Measurements from ENCODE around the gene DIPK1C. TPM values are rescaled to one million over a fixed set of nuclear protein-coding genes. Genes with fewer than 3 reads are reported as not detected.

The DIPK1C gene
- total RNA-seq, 4 donors from 2014 or later = 0.20 to 1.5 (median 0.44) TPM; not detected in 1

GRCh38 chr18:74457725-74458421 is 765 bp upstream of the DIPK1C start:
- Histone ChIP-seq H3K27me3 (peaks cover 0 to 46% of the 10 kb centered on the region in 2 donors), H3K4me1 (peaks cover 0 to 26% (median 12%) of the 10 kb centered on the region in 4 donors)
- WGBS, 2 donors = 27 to 41% methylated on average over 29 to 34 of the region's 34 CpGs

DNA sequence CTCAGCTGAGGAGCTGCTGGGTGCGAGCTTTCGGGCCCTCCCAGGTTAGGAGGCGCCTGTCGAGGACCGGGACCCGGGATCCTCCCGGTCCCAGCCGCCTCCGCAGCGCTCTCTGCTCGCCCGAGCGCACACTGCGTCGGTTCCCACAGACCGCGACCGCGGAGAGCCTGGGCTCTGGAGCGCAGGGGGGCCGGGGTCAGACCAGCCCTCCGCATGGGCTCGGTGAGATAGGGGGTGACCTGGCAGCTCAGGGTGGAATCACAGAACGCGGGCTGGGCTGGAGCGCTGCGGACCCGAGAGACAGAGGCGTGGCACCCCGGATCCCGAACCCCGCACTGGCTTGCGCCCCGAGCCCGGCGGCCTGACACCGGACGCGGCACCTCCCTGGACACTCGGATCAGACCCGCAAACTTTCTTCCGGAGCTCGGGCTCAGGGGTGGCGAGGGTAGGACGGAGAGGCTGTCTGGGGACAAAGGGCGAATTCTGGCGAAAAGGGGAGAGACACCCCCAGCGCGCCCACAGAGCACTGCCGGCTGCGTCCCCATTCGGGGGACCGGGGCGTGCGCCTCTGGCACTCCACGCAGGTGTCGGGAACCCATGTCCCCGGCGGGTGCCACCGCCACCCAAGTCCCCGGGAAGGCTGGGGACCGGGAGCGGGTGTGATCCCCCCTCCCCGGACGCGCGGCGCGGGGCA is 612 bp downstream of the DIPK1C start:
- no peak for DNase-seq (ENCODE audit: low spot score in 2 of 2)
- H3K9me3 ChIP-seq = no peaks in the 10 kb centered on the region
- H3K4me3 ChIP-seq = peak overlapping the region; percentile 25 to 54 (median 33)
- 1% methylated on average over 44 to 55 of the region's 69 CpGs for WGBS, 2 donors
- H3K27me3 ChIP-seq = peaks cover 0 to 46% of the 10 kb centered on the region in 2 donors
- H3K36me3 ChIP-seq = no peaks in the 10 kb centered on the region
- no peak overlapping the region for H3K27ac ChIP-seq
- no peak for TF ChIP-seq EP300 (IDR thresholded peaks at IDR 0.05)
- TF ChIP-seq POLR2A (IDR thresholded peaks at IDR 0.05) = no peak
- TF ChIP-seq CTCF (IDR thresholded peaks at IDR 0.05) = no peak
- peaks cover 0 to 26% (median 12%) of the 10 kb centered on the region in 4 donors for H3K4me1 ChIP-seq

More at GRCh38 chr18:74457725-74458421, 765 bp upstream of the DIPK1C start:
- Histone ChIP-seq H3K36me3 (no peaks in the 10 kb centered on the region), H3K9me3 (no peaks in the 10 kb centered on the region), H3K4me3 (peak overlapping the region in 2 of 4 donors; percentile 7 to 54), H3K27ac (no peak overlapping the region)
- DNase-seq (ENCODE audit: low spot score in 2 of 2) = no peak
- no peak for TF ChIP-seq POLR2A (IDR thresholded peaks at IDR 0.05)

GRCh38 chr18:74456017-74456348 is 1.1 kb downstream of the DIPK1C start:
- peaks cover 0 to 46% of the 10 kb centered on the region in 2 donors for H3K27me3 ChIP-seq
- DNase-seq (ENCODE audit: low spot score in 2 of 2) = no peak
- H3K9me3 ChIP-seq = no peaks in the 10 kb centered on the region
- H3K27ac ChIP-seq = no peak overlapping the region
- 8% methylated on average over 7 of the region's 7 CpGs for WGBS, 2 donors
- TF ChIP-seq CTCF (IDR thresholded peaks at IDR 0.05) (no peak), EP300 (IDR thresholded peaks at IDR 0.05) (no peak), POLR2A (IDR thresholded peaks at IDR 0.05) (no peak)
- H3K4me1 ChIP-seq = peaks cover 0 to 26% (median 12%) of the 10 kb centered on the region in 4 donors
- peak overlapping the region; percentile 25 to 54 (median 33) for H3K4me3 ChIP-seq
- H3K36me3 ChIP-seq = no peaks in the 10 kb centered on the region

DNA sequence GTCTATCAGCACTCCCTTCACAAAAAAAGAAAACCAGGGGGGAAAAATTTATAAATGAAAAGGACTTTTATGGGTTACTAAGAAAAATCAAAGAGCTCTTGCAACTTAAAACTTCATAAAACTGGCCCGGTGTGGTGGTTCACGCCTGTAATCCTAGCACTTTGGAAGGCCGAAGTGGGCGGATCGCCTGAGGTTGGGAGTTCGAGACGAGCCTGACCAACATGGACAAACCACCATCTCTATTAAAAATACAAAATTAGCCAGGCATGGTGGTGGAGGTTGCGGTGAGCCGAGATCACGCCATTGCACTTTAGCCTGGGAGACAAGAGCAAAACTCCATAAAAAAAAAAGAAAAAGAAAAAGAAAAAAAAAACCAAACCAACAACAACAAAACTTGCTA is 1.7 kb downstream of the DIPK1C start:
- H3K9me3 ChIP-seq = no peaks in the 10 kb centered on the region
- H3K27ac ChIP-seq = no peak overlapping the region
- no peak overlapping the region for H3K4me3 ChIP-seq
- no peak for DNase-seq (ENCODE audit: low spot score in 2 of 2)
- H3K36me3 ChIP-seq = no peaks in the 10 kb centered on the region
- peaks cover 0 to 46% of the 10 kb centered on the region in 2 donors for H3K27me3 ChIP-seq
- WGBS, 2 donors = 91 to 97% methylated on average over 10 of the region's 10 CpGs
- peaks cover 0 to 26% (median 12%) of the 10 kb centered on the region in 4 donors for H3K4me1 ChIP-seq
- TF ChIP-seq POLR2A (IDR thresholded peaks at IDR 0.05) (no peak), CTCF (IDR thresholded peaks at IDR 0.05) (no peak), EP300 (IDR thresholded peaks at IDR 0.05) (no peak)

DNA sequence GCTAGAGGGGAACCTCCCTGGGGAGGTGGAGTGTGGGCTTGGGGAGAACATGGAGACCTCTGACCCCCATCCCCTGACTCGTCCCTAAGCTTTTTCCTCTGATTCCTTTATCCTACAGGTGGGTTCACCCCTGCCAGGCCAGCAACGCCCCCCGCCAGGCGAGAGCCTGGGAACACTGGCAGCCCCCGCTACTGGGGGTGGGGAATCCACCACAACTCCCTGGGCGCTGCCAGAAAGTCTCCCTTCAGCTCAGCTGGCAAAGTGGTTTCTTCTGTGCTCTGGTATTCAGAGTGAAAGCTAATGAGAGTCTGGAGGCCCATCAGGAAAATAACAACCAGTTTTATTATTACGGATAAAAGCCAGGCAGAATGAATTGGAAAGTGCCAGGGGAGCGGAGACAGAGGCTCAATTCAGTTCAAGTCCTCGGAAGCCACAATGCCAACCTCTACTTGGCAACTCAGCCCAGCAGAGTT is 2.8 kb downstream of the DIPK1C start:
- TF ChIP-seq POLR2A (IDR thresholded peaks at IDR 0.05) (no peak), CTCF (IDR thresholded peaks at IDR 0.05) (no peak), EP300 (IDR thresholded peaks at IDR 0.05) (no peak)
- Histone ChIP-seq H3K27ac (no peak overlapping the region), H3K27me3 (peaks cover 0 to 46% of the 10 kb centered on the region in 2 donors), H3K9me3 (no peaks in the 10 kb centered on the region), H3K4me3 (no peak overlapping the region), H3K4me1 (peaks cover 0 to 26% (median 12%) of the 10 kb centered on the region in 4 donors), H3K36me3 (no peaks in the 10 kb centered on the region)
- no peak for DNase-seq (ENCODE audit: low spot score in 2 of 2)
- WGBS, 2 donors = 56 to 63% methylated on average over 9 of the region's 9 CpGs

Measured in tibial nerve (tissue), 4 donors.